GM12875 (cell line): ENCODE data around the gene ARHGAP32.

ENCODE experiments used
- H3K4me3 ChIP-seq: one replicate; pipeline ENCODE4 v1.5.1; 2011; ENCODE audit warnings: low read depth, low read length, control low read depth
- TF ChIP-seq, protein P1 (sequence below): IDR thresholded peaks from 2 replicates; pipeline ENCODE4 v1.5.1; 2011; ENCODE audit warnings: low read depth, mild to moderate bottlenecking, control low read depth, inconsistent platforms, low read length, moderate library complexity, borderline replicate concordance; ENCODE audit not compliant: insufficient read depth

Gene ARHGAP32

GRCh38 chr11:128916037-128916572 lies 276.0 kb downstream of the ARHGAP32 start:
- TF ChIP-seq, protein P1, sequence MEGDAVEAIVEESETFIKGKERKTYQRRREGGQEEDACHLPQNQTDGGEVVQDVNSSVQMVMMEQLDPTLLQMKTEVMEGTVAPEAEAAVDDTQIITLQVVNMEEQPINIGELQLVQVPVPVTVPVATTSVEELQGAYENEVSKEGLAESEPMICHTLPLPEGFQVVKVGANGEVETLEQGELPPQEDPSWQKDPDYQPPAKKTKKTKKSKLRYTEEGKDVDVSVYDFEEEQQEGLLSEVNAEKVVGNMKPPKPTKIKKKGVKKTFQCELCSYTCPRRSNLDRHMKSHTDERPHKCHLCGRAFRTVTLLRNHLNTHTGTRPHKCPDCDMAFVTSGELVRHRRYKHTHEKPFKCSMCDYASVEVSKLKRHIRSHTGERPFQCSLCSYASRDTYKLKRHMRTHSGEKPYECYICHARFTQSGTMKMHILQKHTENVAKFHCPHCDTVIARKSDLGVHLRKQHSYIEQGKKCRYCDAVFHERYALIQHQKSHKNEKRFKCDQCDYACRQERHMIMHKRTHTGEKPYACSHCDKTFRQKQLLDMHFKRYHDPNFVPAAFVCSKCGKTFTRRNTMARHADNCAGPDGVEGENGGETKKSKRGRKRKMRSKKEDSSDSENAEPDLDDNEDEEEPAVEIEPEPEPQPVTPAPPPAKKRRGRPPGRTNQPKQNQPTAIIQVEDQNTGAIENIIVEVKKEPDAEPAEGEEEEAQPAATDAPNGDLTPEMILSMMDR: no peak
- no peak overlapping the region for H3K4me3 ChIP-seq

DNA sequence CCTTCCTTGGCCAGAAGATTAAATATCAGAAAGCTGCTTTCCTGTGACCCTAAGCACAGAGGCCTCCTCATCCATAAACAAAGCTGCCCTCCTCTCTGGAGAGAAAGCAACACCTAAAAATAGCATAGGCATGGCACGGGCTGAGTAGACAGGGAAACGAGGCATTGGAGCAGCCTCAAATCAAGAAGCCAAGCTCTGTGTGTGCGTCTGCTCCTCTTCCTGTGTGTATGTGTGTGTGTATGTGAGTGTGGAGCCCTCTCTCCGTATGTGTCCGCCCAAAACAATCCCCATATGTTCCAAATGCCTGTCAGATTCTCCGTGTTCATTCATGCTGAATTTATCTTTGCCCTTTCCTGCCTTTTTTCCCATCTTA lies 277.0 kb downstream of the ARHGAP32 start:
- H3K4me3 ChIP-seq: no peak overlapping the region
- TF ChIP-seq, protein P1: no peak
